ENCODE data around the gene ZSCAN31. TPM values are rescaled to one million over a fixed set of nuclear protein-coding genes. Genes with fewer than 3 reads are reported as not detected.

Gene ZSCAN31
- total and polyA plus RNA-seq, 9 of the 15 experiments (the other 6 are each of a cell fraction or from before 2014, with no cell fraction given) = 3.9 to 12.1 (median 7.0) TPM

- TF ChIP-seq DLX4 (CRISPR knock-in tag; IDR thresholded peaks at IDR 0.05) (no peak), ZNF592 (IDR thresholded peaks at IDR 0.05) (peak; percentile 96), FOXM1 (IDR thresholded peaks at IDR 0.05; ENCODE audit: low read depth) (no peak), FOXM1 (CRISPR knock-in tag; IDR thresholded peaks at IDR 0.05; ENCODE audit: low read depth) (no peak), TCF7 (IDR thresholded peaks at IDR 0.05; ENCODE audit: borderline replicate concordance) (no peak), ESRRB (CRISPR knock-in tag; IDR thresholded peaks at IDR 0.05; ENCODE audit: borderline replicate concordance) (no peak), ZBTB12 (CRISPR knock-in tag; IDR thresholded peaks at IDR 0.05) (peak; percentile 22; the same call in 1 of the 2 replicates), SMARCE1 (IDR thresholded peaks at IDR 0.05) (peak; percentile 13; the same call in 1 of the 2 replicates), FOS (IDR thresholded peaks at IDR 0.05; ENCODE audit: extremely low read depth, insufficient read length) (no peak), ZFP36 (IDR thresholded peaks at IDR 0.05; ENCODE audit: low read depth, low read length, partially characterized antibody) (peak; percentile 60), ZNF639 (CRISPR knock-in tag; conservative IDR thresholded peaks at IDR 0.05 in 1 of 2, IDR thresholded peaks at IDR 0.05 in 1 of 2) (peak in 1 of 2 experiments; percentile 64; a peak in 2 of 4 replicates), BCOR (IDR thresholded peaks at IDR 0.05) (0 out of 2 replicates have a peak, but pooled peaks have one; percentile 13), HBP1 (CRISPR knock-in tag; IDR thresholded peaks at IDR 0.05) (no peak)
Observed at GRCh38 chr6:28357036-28357435, 21.1 kb upstream of the ZSCAN31 start (continued).

Data from K562 (cell line).